H9 (cell line): ENCODE data around the gene UBALD1. TPM values are rescaled to one million over a fixed set of nuclear protein-coding genes. Genes with fewer than 3 reads are reported as not detected.
A peak's percentile ranks its signal among the peaks of the same experiment; 100 is the strongest.

ENCODE experiments used
- DNase-seq: peaks from one replicate; pipeline ENCODE4 v3.0.0-alpha.2; 2017
- H2AFZ ChIP-seq: one replicate; pipeline ENCODE4 v1.6.1; 2013; ENCODE audit warnings: mild to moderate bottlenecking, low read length, control low read depth, moderate library complexity
- H2AK5ac ChIP-seq: 2 replicates; pipeline ENCODE4 v1.6.1; 2013; ENCODE audit warnings: low read length, control low read depth, mixed read lengths; ENCODE audit not compliant: insufficient read length
- H2BK120ac ChIP-seq: one replicate; pipeline ENCODE4 v1.6.1; 2013; ENCODE audit warnings: low read depth, mild to moderate bottlenecking, low read length, control low read depth, inconsistent platforms; ENCODE audit not compliant: poor library complexity, severe bottlenecking
- H2BK12ac ChIP-seq: 2 replicates; pipeline ENCODE4 v1.6.1; 2013; ENCODE audit warnings: low read length, control low read depth, mixed read lengths, low read depth; ENCODE audit not compliant: insufficient read length
- H2BK15ac ChIP-seq: 2 replicates; pipeline ENCODE4 v1.6.1; 2013; ENCODE audit warnings: low read depth, low read length, control low read depth
- H2BK20ac ChIP-seq: one replicate; pipeline ENCODE4 v1.6.1; 2013; ENCODE audit warnings: low read depth, mild to moderate bottlenecking, low read length, control low read depth, inconsistent platforms; ENCODE audit not compliant: poor library complexity, severe bottlenecking
- H2BK5ac ChIP-seq: 2 replicates; pipeline ENCODE4 v1.6.1; 2013; ENCODE audit warnings: low read length, control low read depth, mixed read lengths; ENCODE audit not compliant: insufficient read length
- H3K14ac ChIP-seq: 2 replicates; pipeline ENCODE4 v1.6.1; 2013; ENCODE audit warnings: low read length, control low read depth; ENCODE audit not compliant: insufficient read depth
- H3K18ac ChIP-seq: 2 replicates; pipeline ENCODE4 v1.6.1; 2013; ENCODE audit warnings: low read depth, mild to moderate bottlenecking, mixed read lengths, low read length, control low read depth; ENCODE audit not compliant: insufficient read length
- H3K23ac ChIP-seq: 2 replicates; pipeline ENCODE4 v1.6.1; 2013; ENCODE audit warnings: low read length, control low read depth, mixed read lengths, low read depth; ENCODE audit not compliant: insufficient read length
- H3K23me2 ChIP-seq: 2 replicates; pipeline ENCODE4 v1.6.1; 2013; ENCODE audit warnings: low read depth, mild to moderate bottlenecking, mixed read lengths, low read length, control low read depth; ENCODE audit not compliant: insufficient read length, poor library complexity, severe bottlenecking
- H3K27ac ChIP-seq: 2 replicates; pipeline ENCODE4 v1.5.1; 2013; ENCODE audit warnings: low read length, control low read depth, mixed read lengths, low read depth; ENCODE audit not compliant: insufficient read length
- H3K27me3 ChIP-seq: 2 replicates; pipeline ENCODE4 v1.6.1; 2013; ENCODE audit warnings: low read length, control low read depth, inconsistent platforms; ENCODE audit not compliant: insufficient read depth
- H3K4ac ChIP-seq: 2 replicates; pipeline ENCODE4 v1.6.1; 2013; ENCODE audit warnings: low read depth, mild to moderate bottlenecking, control low read depth, inconsistent platforms, low read length, moderate library complexity
- H3K4me1 ChIP-seq: 2 replicates; pipeline ENCODE4 v1.6.1; 2013; ENCODE audit warnings: low read length, control low read depth, inconsistent platforms; ENCODE audit not compliant: insufficient read depth
- H3K4me2 ChIP-seq: 2 replicates; pipeline ENCODE4 v1.6.1; 2013; ENCODE audit warnings: low read length, control low read depth, mixed read lengths; ENCODE audit not compliant: insufficient read length, insufficient read depth
- H3K56ac ChIP-seq: 2 replicates; pipeline ENCODE4 v1.6.1; 2013; ENCODE audit warnings: low read depth, mild to moderate bottlenecking, mixed read lengths, low read length, control low read depth; ENCODE audit not compliant: insufficient read length
- H3K79me1 ChIP-seq: 2 replicates; pipeline ENCODE4 v1.6.1; 2013; ENCODE audit warnings: low read depth, mild to moderate bottlenecking, moderate library complexity, low read length, control low read depth, inconsistent platforms; ENCODE audit not compliant: insufficient read depth, poor library complexity, severe bottlenecking
- H3K79me2 ChIP-seq: 2 replicates; pipeline ENCODE4 v1.6.1; 2013; ENCODE audit warnings: low read length, control low read depth, inconsistent platforms; ENCODE audit not compliant: insufficient read depth
- H3K9ac ChIP-seq: 2 replicates; pipeline ENCODE4 v1.6.1; 2013; ENCODE audit warnings: low read length, control low read depth, mixed read lengths; ENCODE audit not compliant: insufficient read length; ENCODE audit errors: extremely low read depth
- H3K9me3 ChIP-seq: one replicate; pipeline ENCODE4 v1.6.1; 2013; ENCODE audit warnings: low read depth, low read length, inconsistent platforms; ENCODE audit not compliant: control insufficient read depth
- H3T11ph ChIP-seq: one replicate; pipeline ENCODE4 v1.6.1; 2013; ENCODE audit warnings: mild to moderate bottlenecking, low read length, control low read depth, inconsistent platforms
- H4K20me1 ChIP-seq: one replicate; pipeline ENCODE4 v1.6.1; 2013; ENCODE audit not compliant: control insufficient read depth, insufficient read length, insufficient read depth
- H4K5ac ChIP-seq: 2 replicates; pipeline ENCODE4 v1.6.1; 2013; ENCODE audit warnings: low read depth, mild to moderate bottlenecking, mixed read lengths, low read length, control low read depth; ENCODE audit not compliant: insufficient read length
- H4K8ac ChIP-seq: replicated peaks from 2 replicates; pipeline ENCODE4 v1.6.1; 2013; ENCODE audit warnings: low read length, control low read depth, mixed read lengths, low read depth; ENCODE audit not compliant: insufficient read length
- H4K91ac ChIP-seq: 2 replicates; pipeline ENCODE4 v1.6.1; 2013; ENCODE audit warnings: low read depth, mild to moderate bottlenecking, moderate library complexity, mixed read lengths, low read length, control low read depth; ENCODE audit not compliant: insufficient read length
- H3K27ac Mint-ChIP-seq, 3 experiments: 2 replicates in 2 of 3; 3 replicates in 1 of 3; pipeline ENCODE4 v1.8.0; 2020 to 2021; ENCODE audit warnings: mixed read lengths in 3 of 3, mild to moderate bottlenecking in 1 of 3, moderate library complexity in 1 of 3
- H3K27me3 Mint-ChIP-seq: 2 replicates; pipeline ENCODE4 v1.8.0; 2021; ENCODE audit warnings: low read depth, mild to moderate bottlenecking, moderate library complexity, mixed read lengths
- H3K36me3 Mint-ChIP-seq, 3 experiments: 2 replicates in 2 of 3; 3 replicates in 1 of 3; pipeline ENCODE4 v1.8.0; 2020 to 2021; ENCODE audit warnings: low read depth in 3 of 3, mixed read lengths in 3 of 3; ENCODE audit not compliant: insufficient read depth in 1 of 3
- H3K4me1 Mint-ChIP-seq, 2 experiments: 2 replicates each; pipeline ENCODE4 v1.8.0; 2020; ENCODE audit warnings: mixed read lengths in 2 of 2
- H3K4me3 Mint-ChIP-seq, 2 experiments: 2 replicates in 1 of 2; 3 replicates in 1 of 2; pipeline ENCODE4 v1.8.0; 2020 to 2021; ENCODE audit warnings: mild to moderate bottlenecking in 2 of 2, mixed read lengths in 2 of 2, moderate library complexity in 1 of 2
- H3K9me3 Mint-ChIP-seq, 2 experiments: 2 replicates in 1 of 2; 3 replicates in 1 of 2; pipeline ENCODE4 v1.8.0; 2020; ENCODE audit warnings: mild to moderate bottlenecking in 2 of 2, mixed read lengths in 2 of 2, moderate library complexity in 1 of 2
- CTCF ChIP-seq: fragments of 200-600 bp; sonication (generic); conservative IDR thresholded peaks from 3 replicates; pipeline ENCODE4 v1.8.0; 2021; ENCODE audit warnings: antibody characterized with exemption, mild to moderate bottlenecking
- WGBS: extraction: QIAGEN DNeasy Blood & Tissue Kit; methylation state at CpG from one replicate; pipeline ENCODE4 v1.1.7; 2013; ENCODE audit warnings: missing lambda C conversion rate, low lambda C conversion rate, mixed read lengths; ENCODE audit not compliant: insufficient read length; ENCODE audit errors: extremely low coverage; 5-methylcytosine and 5-hydroxymethylcytosine counted together
- total RNA-seq: library from RNA; stranded (reverse); gene quantifications from 2 replicates; pipeline ENCODE4 v1.2.1, GENCODE V29; 2021

The UBALD1 gene
- total RNA-seq, 1 experiment from 2014 or later: 80.9 TPM

GRCh38 chr16:4613636-4614570 lies 785 bp downstream of the UBALD1 start:
- peaks cover 0 to 2% (median 0%) of the 10 kb centered on the region in 3 experiments; a peak in 2 of 7 replicates for H3K36me3 Mint-ChIP-seq
- peak overlapping the region; percentile 95 for H3K14ac ChIP-seq

More at GRCh38 chr16:4613636-4614570, 785 bp downstream of the UBALD1 start:
- Mint-ChIP-seq H3K4me1 (peaks cover 29 to 40% of the 10 kb centered on the region in 2 experiments), H3K4me3 (peak overlapping the region; percentile 80 to 84), H3K27me3 (peaks cover 1% of the 10 kb centered on the region; the same call in 1 of the 2 replicates), H3K9me3 (no peaks in the 10 kb centered on the region), H3K27ac (peak overlapping the region in 2 of 3 experiments; percentile 53 to 63; a peak in 2 of 7 replicates)
- peaks cover 7% of the 10 kb centered on the region for H3K79me1 ChIP-seq
- no CpG with 5 or more reads among the region's 92 CpGs for WGBS
- H3K79me2 ChIP-seq: peaks cover 20% of the 10 kb centered on the region; the same call in 1 of the 2 replicates
- peak overlapping the region; percentile 13 for H4K5ac ChIP-seq
- H3K27me3 ChIP-seq: no peaks in the 10 kb centered on the region
- no peaks in the 10 kb centered on the region for H3K9me3 ChIP-seq
- H2AK5ac ChIP-seq: no peak overlapping the region
- no peak overlapping the region for H3K56ac ChIP-seq
- no peak overlapping the region for H3K4ac ChIP-seq
- peak overlapping the region; percentile 89 for H3K4me2 ChIP-seq
- H4K20me1 ChIP-seq: no peaks in the 10 kb centered on the region
- H2BK5ac ChIP-seq: no peak overlapping the region
- DNase-seq: peak; percentile 34
- no peak overlapping the region for H2AFZ ChIP-seq
- no peak overlapping the region for H3K27ac ChIP-seq
- no peak overlapping the region for H2BK12ac ChIP-seq
- no peak overlapping the region for H2BK20ac ChIP-seq
- no peak overlapping the region for H4K91ac ChIP-seq
- no peak overlapping the region for H4K8ac ChIP-seq
- H3K9ac ChIP-seq: peak overlapping the region; percentile 75
- H3K23me2 ChIP-seq: peaks cover 12% of the 10 kb centered on the region
- no peak for TF ChIP-seq CTCF
- H3K4me1 ChIP-seq: no peaks in the 10 kb centered on the region
- no peak overlapping the region for H2BK120ac ChIP-seq
- no peak overlapping the region for H2BK15ac ChIP-seq
- H3T11ph ChIP-seq: no peak overlapping the region
- peak overlapping the region; percentile 78 for H3K18ac ChIP-seq
- H3K23ac ChIP-seq: no peak overlapping the region
